Measurements from ENCODE around the gene C1QL4. TPM values are rescaled to one million over a fixed set of nuclear protein-coding genes. Genes with fewer than 3 reads are reported as not detected.

C1QL4 gene
- 0.12 TPM in 1 of 2 replicates, not detected in the other for total RNA-seq

DNA sequence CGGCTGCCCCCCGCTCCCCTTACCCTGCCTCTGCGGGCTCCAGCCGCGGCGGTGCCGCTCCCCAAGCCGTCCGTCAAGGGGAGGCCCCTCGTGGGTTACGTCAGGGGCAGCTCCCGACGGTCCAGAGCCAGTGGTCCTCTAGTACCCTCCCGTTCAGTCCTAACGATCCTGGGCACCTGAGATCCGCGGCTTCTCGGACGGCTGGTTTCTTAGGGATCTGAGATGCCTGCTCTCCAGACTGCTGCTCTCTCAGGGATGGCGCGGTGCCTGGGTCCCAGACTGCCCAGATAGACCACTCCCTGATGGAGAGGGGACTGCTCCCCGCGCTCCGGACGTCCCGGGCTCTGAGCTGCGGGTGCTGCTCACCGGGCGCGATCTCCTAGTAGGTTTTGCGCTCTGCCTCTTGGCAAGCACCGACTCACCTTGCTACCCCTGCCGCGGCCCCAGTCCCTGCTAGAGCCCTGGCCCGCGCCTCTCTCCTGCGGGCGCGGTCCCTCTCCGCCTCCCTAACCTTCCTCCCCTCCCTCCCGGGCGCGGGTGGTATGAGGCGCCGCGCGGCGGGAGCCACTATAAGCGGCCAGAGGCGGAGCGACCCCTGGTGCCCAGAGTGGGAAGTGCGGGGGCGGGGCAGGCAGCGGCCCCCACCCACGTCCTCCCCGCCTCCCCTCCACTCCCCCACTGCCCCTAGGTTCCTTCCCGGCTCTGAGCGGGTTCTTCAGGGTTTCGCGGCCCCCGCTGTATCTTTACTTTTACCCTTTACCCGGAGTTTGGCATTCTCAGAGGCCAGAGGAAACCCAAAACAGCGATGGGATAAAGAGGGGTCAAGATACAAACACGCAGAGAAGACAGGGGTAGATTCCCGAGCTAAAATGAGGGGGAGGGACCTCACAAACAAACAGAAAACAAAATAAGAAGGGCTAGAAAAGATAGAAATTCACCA, at the start of gene C1QL4:
TSS of gene C1QL4 (minus strand) at position 544 of the 940 bp plus-strand sequence. CDS start 711 bp downstream, outside the sequence.

DNA sequence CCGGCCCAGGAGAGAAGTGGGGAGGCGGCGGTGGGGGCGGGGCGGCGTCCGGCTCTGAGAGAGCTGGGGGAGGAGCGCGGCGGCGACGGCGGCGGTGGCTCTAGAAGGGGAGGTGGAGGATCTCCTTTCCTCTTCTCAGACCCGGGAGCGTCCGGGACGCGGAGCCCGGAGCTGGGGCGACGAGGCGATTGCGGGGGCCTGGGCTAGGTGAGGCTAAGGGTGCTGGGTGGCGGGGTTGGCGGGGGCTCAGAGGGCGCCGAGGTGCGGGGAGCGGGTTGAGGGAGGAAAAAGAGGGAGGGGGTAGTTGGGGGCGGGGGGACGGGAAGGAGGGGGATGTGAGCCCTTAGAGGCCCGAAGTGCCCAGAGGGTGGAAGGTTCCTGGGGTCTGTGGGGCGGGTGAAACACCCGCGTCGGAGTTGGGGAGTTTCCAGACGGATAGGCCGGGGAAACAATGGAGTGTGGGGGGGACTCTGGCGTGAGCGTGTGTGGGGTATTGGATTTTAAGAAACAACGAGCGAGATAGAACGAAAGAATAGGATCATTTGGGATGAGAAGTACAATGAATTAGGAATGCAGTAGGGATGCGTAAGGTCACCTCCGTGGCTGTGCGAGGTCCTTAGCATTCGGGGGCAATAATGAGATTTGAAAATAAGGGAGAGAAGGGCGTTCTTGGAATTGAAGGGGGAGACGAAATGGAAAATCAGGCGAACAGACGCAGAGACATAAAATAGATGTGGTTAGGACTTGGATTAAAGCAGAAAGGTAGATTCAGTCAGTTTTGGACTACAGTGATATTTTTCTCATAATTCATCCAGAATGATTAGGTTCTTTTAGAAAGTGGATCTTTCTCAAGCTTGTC, 30.6 kb upstream of the C1QL4 start, which contains the start of gene SPATS2:
TSS of gene SPATS2 (plus strand) at position 82 of the 859 bp plus-strand sequence. CDS start 93,551 bp downstream, outside the sequence.

DNA sequence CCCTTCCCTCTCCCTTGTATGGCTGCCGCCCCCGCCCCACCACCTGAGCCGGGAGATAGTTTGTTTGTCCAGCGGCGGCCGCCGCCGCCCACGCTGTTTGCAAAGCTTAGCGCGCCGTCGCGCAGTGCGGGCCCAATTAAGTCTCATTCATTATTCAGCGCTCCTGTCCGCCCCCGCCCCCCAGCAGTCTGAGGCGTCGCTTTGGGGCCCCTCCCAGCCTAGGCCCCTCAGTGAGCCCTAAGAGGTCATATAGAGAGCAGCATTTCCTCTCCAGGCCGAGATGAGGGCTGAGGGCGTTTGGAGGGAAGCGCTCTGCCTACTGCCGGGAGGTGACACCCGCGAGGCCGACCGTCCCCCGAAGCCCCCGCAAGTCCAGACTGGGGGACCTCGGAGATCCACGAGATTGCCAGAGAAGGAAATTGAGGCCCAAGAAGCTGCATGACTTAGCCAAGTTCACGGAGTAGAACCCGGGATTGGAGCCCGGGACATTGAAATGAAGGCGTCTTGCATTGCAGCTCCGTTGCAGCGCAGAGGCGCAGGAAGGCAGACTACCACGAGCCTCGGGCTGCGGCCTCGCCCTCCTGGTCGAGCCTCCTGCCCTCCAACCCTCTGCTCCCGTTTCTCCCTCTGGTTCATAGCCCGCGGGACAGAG, 9.8 kb upstream of the C1QL4 start, which contains the start of gene DNAJC22:
TSS of gene DNAJC22 (plus strand) at position 230 of the 652 bp plus-strand sequence. CDS start 1,985 bp downstream, outside the sequence.

DNA sequence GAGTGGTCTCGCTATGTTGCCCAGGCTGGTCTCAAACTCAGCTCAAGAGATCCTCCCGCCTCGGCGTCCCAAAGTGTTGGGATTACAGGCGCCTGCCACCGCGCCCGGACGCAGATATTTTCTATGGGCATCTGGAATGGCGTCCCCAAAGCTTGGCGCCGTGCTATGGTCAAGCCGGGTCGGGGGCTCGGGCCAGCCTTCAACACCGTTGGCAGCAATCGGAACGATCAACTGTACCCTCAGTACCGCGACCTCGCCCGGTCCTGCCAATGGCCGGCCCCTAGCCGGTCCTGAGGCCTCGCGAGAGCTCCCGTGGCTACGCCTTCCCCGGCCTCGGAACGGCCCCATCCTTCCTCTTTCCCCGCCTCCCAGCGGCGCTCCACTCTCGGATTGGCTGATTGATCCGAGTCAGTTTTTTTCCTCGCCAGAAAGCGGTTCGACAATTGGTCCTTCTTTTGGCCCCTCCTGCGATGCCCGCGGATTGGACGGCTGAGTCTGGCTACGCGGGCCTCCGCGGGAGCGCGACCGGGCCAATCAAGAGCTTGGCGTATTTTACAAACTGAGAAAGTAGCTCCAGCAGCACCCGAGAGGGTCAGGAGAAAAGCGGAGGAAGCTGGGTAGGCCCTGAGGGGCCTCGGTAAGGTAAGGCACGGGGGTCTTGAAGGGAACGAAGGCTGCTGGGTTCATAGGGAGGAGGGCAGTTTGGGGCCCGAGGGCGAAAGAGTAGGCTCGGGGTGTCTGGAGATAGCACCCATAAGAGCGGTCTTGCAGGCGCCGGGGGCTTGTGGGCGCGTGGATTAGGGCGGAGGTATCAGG, 14.1 kb downstream of the C1QL4 start, which contains the start of gene TROAP:
TSS of gene TROAP (plus strand) at position 548 of the 816 bp plus-strand sequence. CDS start 354 bp downstream, outside the sequence.

DNA sequence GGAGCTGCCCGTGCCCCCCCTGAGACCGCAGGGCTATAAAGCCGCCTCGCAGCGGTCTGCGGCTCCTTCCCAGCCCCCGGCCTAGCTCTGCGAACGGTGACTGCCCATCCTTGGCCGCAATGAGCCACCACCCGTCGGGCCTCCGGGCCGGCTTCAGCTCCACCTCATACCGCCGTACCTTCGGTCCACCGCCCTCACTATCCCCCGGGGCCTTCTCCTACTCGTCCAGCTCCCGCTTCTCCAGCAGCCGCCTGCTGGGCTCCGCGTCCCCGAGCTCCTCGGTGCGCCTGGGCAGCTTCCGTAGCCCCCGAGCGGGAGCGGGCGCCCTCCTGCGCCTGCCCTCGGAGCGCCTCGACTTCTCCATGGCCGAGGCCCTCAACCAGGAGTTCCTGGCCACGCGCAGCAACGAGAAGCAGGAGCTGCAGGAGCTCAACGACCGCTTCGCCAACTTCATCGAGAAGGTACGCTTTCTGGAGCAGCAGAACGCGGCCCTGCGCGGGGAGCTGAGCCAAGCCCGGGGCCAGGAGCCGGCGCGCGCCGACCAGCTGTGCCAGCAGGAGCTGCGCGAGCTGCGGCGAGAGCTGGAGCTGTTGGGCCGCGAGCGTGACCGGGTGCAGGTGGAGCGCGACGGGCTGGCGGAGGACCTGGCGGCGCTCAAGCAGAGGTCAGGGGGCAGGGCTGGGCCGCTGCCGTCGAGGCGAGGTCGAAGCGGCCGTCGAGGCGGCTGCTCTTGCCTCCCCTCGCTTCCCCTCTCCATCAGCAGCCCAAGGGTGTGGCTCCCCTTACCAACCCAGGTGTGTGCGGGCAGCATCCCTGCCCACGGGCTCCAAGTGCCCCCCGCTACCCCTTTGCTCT, 41.7 kb downstream of the C1QL4 start, which contains the start of gene PRPH:
TSS of gene PRPH (plus strand) at position 66 of the 855 bp plus-strand sequence. CDS start at position 120, 54 bp downstream.

Other genes with a start within 250 kb of the C1QL4 start
- gene DHH, start 242.4 kb downstream of the C1QL4 start, total RNA-seq = not detected in 2 replicates
- 22.5 and 36.3 TPM in 2 replicates for gene LMBR1L, start 226.3 kb downstream of the C1QL4 start, total RNA-seq
- 828 and 1,068 TPM in 2 replicates for gene TUBA1B, start 205.8 kb downstream of the C1QL4 start, total RNA-seq
- 803 and 1,028 TPM in 2 replicates for gene TUBA1A, start 148.1 kb downstream of the C1QL4 start, total RNA-seq
- gene TUBA1C, start 72.1 kb downstream of the C1QL4 start, total RNA-seq = 310 and 435 TPM in 2 replicates
- 0.12 and 0.16 TPM in 2 replicates for gene PRPH, start 42.0 kb downstream of the C1QL4 start, total RNA-seq
- gene TROAP, start 13.9 kb downstream of the C1QL4 start, total RNA-seq = 1.8 and 3.6 TPM in 2 replicates
- gene DNAJC22, start 9.7 kb upstream of the C1QL4 start, total RNA-seq = 0.32 and 1.1 TPM in 2 replicates
- 15.8 and 23.4 TPM in 2 replicates for gene SPATS2, start 30.3 kb upstream of the C1QL4 start, total RNA-seq
- gene KCNH3, start 201.8 kb upstream of the C1QL4 start, total RNA-seq = 0.16 TPM in 1 of 2 replicates, not detected in the other
- 58.9 TPM in 2 replicates for gene MCRS1, start 231.0 kb upstream of the C1QL4 start, total RNA-seq